HG03039 (cell line): ENCODE data around the gene DLL1.

ENCODE experiments used
- ATAC-seq: cut with Tn5 transposase; IDR thresholded peaks from one replicate; pipeline ENCODE4 v1.9.1; 2021; ENCODE audit warnings: mild to moderate bottlenecking, moderate library complexity; ENCODE audit not compliant: unreplicated experiment

DLL1 gene

DNA sequence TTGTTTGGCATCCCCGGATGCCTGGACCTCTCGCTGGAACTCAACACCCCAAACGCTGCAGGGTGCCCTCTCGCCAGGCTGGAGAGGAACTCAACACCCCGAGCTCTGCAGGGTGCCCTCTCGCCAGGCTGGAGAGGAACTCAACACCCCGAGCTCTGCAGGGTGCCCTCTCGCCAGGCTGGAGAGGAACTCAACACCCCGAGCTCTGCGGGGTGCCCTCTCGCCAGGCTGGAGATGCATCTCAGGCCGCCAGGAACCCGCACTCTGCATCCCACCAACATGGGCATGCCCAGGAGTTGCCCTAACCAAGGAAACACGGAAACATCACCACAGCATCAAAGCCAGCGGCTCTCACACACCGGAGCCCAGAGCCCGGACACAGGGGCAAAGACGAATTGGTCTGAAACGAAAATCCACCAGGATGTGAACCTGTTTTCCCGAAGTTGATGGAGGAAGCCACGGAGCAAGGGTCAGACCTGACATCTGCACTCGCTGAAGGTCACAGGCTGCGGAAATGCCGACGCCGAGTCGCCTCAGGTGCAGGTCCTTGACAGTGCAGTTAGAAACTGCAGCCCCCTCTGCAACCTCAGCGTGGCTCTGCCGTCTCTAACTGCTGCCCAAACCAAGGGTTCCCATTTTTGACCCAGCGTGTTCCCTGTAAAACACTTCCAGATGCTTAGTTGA lies 37.5 kb downstream of the DLL1 start:
- no peak for ATAC-seq

DNA sequence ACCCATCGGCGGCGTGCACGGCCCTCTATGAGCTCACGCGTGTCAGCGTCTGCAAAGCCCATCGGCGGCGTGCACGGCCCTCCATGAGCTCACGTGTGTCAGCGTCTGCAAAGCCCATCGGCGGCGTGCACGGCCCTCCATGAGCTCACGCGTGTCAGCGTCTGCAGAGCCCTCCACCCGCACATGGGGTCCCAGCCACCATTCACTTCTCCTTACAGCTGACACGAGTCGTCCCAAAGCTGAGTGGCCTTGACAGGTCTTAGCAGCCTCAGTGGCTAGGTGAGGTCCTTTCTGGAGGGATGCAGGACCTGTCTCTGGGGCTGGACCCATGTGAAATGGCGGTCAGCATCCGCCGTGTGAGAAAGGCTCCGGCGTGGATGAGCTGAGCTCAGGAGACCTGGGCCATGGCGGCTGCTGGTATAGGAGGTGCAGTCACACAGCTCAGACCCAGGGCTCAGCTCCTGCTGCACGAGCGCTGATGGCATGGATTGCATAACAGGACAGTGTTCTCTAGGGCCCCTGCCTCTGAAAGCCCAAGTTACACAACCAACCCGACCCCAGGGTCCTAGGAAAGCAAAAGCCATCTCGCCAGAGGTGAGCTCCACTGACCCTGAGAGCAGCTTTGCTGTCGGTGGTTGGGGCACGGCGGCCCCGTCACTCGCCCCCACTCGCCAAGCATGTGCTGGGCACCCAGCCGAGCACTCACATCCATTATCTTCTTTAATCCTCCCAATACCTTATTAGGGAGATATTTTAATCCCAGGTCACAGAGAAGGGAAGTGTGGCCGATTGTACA lies 38.9 kb downstream of the DLL1 start:
- no peak for ATAC-seq

DNA sequence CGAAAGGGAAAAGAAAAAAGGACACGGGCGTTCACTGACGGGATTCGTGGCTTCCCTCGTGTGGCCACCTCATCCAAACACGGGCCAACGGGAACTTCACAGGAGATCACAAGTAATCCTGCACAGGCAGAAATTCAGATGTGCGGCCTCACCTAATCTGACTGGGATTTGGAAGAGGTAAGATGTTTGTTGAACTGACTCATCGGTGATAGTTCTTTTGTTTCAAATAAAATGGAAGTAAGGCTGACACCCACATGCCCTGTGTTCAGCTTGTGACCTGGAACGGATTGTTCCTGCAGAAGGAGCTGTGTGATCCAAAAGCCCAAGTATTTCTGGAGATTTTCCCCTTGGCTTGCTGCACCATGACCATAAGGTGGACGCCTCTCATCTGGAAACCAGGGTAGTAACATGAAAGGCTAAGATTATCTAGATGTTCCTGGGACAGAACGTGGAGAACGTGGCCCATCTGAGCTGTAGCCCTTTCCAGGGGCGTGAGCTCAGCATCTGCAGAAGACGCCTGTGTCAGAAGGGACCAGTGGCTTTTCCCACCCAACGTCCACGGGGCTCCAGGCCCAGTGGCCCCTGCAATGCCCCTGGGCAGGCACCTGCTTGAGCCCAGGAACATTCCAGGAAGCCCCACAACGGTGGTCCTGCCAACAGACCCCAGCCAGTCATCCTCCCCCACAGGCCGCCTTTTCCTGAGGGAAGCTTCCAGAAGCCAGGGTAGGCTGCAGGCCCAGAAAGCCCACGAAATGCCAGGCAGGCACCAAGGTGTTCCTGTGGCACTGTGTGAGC lies 39.7 kb downstream of the DLL1 start:
- ATAC-seq = no peak

DNA sequence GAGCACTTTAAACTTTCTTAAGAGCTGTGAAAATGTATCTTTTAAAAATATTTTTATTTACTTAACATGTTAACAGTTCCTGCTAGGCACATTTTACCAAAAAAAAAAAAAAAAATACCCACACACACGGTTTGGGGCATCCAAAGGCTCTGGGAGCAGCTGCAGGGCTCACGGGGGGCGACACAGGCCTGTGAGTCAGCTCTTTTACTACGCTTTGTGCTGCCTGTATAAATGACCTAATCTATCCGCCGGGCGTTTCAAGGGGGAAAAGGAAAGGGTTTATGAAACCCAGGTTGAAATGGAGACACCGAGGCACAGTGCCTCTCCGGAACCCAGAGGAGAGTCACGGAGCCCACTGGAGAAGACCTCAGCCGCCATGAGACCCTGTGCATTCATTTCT lies 40.4 kb downstream of the DLL1 start:
- no peak for ATAC-seq

DNA sequence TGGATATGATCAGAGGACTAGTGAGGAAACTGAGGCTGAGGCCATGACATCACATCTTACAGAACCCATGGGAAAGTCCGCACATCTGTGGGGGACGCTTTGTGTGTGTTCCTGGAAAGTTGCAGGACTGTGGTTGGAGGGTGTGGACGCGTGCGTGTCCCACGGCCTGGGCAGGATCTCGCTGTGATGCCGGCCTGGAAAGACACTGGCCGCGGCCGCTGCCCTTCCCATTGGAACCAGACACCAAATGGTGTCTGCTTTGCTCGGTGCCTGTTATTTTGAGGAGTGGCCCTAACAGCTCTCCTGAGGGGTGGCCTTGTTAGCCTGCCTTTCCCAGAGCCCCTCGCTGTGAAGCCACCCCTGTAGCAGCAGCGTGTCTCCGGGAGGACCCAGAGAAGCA lies 41.1 kb downstream of the DLL1 start:
- no peak for ATAC-seq

DNA sequence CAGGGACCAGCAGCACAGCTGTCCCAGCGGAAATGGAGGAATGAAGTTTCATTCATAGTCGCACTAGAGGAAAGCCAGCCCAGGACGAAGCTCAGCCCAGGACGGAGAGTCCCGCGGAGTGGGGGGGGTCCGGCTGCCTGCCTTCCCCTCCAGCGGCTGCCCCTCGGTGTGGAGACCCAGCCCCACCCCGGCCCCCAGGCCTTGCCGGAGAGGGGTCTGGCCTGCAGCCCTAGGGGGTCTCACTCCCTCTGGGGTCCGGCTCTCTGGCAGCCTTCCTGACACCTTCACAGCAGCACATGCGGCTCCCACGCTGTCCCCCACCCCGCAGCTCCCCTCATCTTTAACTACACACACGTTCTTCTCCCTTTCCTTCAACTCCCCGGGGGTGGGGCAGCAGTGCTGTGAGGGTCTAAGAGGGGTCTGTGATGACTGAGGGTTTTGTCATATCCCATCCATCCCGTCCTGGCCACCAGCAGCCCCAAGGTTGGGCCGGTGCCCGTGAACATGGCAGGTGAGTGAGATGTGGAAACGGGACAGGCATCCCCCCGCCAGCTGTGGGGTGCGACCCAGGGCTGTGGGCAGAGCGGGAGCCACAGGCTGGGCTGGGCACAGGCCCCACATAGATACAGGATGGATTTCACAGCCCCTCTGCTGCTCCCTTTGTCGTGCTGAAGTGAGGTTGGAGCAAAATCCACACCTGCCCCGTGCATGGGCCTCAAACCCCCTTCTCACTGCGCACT lies 41.8 kb downstream of the DLL1 start:
- ATAC-seq = no peak

DNA sequence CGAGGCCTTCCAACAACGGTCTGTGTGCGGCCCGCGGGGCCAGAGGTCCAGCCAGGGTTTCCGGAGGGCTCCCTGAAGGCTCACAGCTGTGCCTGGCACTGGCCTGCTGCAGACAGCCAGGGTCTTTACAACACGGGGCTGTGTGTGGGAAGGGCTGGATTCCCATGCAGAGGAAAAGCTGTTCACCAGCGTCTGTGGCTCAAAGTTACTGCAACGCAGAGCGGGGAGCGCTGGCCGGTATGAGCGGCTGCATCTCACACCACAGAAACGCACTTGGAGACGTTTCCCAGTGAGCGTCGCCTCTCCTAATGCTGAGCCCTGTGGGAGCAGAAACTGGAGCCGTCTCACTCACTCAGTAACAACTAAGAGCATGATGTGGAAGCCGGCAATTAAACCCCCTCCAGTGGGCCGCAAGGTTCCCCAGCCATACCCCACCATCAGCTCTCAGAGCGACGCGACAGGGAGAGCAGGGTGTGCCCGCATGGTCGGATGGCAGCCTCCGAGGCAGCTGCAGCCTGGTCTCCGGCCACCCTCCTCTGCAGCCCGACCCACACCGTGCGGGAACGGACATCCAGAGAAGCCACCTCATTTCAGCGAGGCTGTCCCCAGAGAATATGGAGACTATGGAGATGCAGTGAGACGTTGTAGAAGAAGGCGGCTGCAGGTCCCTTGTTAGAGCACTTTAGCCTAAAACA lies 42.6 kb downstream of the DLL1 start:
- no peak for ATAC-seq

DNA sequence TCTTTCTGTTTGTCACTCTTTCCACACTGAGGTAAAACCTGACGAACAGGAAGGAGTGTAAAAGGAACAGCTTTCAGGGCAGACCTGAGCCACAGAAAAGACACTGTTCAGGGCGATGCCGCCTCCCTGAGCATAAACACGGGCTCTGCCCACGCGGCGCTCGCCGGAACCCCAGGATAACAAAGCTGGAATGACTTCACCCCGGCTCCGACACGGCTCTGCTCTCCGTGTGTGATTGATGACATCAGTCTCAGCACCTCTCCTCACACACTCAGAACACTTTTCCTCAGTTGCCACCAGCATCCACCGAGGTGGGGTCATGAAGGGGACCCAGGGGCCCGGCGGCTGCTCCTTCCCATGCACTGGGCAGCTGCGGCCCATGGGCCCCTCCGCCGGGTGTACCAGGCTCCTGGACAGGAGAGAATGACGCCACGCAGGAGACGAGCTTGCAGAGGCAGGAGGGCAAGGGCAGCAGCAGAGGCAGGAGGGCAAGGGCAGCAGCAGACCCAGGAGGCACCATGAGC lies 43.6 kb downstream of the DLL1 start:
- ATAC-seq = no peak

DNA sequence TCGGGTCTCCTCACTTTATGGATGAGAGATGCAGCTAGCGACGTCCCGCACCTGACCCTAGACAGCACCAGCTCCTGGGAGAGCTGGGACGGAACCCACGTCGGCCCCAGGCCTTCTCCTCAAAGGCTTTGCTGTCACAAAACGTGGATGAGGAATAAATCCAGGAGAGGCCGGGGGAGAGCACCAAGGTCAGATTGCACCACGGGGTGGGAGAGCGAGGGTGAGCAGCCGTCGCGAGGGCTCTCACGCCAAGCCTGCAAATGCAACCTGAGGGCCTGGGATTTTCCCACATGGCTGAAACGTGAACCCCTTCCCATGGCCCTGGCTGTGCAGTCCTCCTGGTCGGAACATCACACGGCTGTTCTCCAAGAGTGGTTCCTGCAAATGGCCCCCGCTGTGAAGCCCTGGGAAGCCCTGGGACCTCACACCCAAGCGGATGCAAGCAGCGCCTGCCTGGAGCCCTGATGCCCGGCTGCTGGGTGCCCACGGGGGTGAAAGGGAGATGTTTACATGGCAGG lies 45.3 kb downstream of the DLL1 start:
- no peak for ATAC-seq

DNA sequence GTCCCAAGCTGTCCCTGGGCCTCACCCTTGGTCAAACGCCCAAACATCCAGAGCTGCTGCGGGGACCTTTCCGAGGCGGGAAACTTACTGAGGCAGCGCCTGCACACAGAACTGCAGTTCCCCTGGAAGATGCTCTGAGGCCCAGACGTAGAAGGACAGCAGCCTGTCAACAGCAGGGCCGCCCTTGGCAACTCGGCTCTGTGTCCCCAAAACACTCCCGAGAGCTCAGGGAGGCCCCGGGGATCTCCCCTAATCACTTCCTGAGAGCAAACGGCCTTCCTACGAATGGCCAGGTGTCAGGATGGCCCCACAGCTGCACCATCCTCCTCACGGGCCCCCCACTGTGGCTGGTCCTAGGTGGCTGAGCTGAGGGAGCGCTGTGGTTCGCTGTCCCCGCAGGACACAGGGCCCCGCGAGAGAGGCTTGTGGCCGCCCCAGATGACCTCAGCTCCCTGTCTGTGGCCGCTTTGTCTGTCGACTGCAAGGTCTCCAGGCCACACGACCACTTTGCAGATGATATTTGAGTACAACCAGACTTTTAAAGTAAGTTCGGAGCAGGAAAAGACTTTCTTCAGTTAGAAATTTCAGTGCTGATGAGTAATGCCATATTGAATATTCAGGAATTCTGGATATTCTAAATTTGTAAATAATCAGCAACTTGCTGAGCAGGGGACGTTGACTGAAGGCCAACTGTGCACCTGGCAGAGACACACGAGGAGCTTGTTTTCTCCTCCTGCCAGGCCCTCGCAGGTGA lies 46.0 kb downstream of the DLL1 start:
- ATAC-seq = no peak

DNA sequence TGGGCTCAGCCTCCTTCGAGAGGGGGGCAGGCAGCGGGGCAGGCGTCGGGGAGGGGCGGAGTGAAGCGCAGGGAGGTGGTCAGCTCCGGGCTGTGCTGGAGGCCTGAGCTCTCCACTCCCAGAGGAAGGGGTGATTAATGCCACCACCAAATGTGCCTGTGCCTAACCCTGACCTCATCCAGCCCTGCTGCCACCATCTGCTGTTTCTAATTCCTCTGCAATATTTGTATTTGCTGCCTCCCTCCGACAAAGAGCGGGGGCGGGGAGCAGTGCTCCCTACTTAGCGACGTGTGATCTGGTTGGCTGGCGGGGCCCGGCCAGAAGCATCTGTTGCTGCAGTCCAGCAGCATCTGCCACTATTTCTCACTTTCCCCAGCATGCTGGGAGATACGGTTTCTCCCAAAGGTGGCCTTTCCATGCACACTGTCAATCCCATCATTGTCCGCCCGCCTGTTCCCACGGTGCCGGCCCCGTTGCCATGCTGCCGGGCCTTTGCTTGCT lies 47.0 kb downstream of the DLL1 start:
- ATAC-seq = no peak

DNA sequence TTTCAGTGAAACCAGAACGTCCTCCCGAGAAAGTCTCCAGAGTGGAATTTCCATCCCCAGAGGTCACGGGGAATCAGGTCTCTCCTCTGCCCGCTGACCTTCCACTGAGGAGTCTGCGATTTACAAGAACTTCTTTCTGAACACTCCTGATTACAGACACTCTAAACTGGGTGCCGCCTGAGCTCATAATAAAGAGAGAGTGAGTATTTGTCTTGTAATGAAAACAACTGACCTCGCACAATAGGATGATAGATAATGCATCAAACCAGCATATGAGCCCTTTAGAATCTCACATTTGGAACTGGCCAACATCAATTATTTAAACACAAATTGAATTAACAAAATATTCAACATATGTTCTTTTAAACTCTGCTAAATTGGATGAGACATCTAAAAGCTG lies 47.5 kb downstream of the DLL1 start:
- ATAC-seq = no peak

DNA sequence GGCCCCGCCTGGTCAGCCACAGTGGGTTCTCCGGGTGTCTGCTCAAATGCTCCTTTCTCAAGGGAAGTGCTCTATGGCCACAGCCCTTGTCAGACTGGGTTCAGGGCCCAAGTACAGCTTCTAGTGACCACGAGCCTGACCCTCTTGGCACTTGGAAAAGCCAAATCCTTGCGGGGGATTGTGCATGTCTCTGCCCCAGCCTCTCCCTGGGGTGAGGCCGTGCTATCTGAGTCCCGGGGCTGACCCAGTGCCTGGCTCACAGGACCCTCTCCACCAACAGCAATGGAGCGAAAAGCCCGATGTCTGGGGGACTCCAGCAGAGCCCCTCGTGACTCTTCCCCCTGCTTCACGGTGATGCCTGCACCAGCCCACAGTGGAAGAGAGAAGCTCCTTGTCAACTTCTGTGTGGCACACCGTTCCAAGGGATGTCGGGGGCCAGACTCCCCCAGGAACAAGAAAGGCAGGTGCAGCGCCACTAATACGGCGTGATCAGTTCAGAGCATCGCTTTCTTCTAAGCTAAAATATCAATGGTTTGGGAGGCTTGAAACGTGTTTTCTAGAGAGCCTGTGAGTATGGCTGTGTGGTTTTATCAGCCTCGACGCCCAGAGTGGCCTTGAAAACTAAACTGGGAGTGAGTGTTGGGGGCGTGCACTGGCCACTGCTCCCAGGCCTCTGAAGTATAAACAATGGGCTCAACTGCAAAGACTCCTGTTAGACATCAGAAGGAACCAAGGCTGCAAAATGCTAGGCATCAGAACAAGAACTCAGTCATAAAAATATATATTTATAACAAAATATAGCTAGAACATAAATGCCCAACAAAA lies 51.9 kb downstream of the DLL1 start:
- ATAC-seq = no peak

DNA sequence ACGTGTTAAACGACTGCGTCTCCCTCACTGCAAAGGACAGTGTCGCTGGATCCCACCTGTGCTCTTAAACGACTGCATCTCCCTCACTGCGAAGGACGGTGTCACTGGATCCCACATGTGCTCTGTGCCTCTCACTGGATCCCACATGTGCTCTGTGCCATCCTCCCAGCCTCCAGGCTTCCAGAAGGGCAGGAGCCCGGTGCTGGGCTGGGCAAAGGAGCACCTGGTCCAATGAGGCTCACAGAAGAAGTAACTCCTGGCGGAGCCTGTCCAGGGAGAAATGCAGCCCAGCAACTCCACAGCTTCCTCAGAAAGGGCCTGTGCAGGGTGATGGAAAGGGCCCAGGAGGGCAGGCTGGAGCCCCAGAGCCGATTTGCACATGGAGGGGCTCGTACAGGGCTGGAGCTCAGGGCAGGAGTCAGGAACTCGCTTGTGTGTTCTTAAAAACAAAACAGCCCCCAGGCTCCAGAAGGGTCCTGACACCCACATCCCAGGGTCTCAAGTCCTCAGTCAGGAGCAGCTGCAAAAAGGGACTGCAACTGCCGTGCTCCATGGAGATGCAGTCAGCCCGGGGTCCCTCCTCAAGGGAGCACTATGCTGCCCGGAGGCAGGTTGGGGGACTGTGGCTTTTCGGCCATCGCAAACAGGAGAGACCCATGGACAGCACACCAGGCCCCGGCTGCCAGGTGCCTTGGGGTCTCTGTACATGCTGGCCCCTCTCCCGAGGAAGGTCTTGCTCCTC lies 52.7 kb downstream of the DLL1 start:
- no peak for ATAC-seq

DNA sequence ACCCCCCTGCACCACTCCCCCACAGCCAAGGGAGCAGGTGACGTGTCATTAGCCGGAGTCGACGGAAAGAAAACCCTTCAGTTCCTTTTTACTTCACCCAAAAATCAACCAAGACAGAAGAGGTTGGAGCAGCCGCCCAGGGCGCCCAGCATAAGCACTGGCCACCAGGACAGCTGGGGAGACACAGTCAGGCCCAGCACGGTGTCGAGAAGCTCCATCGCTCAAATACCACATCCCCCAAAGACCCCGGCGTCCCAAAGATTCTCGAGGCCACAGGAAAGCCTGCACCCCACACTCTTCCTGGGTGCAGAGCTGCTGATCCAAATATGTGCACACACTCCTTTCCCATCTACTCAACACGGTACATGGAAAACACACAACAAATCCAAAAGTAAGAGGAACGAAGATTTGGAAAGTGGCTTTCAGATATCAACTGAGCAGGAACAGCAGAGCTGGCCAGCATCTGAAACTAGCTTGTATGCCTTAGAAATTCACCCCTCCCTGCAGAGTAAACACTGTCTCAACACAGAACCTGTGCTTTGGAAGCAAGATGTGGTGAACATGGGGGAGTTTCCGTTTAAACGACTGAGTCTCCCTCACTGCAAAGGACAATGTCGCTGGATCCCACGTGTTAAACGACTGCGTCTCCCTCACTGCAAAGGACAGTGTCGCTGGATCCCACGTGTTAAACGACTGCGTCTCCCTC lies 54.6 kb downstream of the DLL1 start:
- no peak for ATAC-seq

DNA sequence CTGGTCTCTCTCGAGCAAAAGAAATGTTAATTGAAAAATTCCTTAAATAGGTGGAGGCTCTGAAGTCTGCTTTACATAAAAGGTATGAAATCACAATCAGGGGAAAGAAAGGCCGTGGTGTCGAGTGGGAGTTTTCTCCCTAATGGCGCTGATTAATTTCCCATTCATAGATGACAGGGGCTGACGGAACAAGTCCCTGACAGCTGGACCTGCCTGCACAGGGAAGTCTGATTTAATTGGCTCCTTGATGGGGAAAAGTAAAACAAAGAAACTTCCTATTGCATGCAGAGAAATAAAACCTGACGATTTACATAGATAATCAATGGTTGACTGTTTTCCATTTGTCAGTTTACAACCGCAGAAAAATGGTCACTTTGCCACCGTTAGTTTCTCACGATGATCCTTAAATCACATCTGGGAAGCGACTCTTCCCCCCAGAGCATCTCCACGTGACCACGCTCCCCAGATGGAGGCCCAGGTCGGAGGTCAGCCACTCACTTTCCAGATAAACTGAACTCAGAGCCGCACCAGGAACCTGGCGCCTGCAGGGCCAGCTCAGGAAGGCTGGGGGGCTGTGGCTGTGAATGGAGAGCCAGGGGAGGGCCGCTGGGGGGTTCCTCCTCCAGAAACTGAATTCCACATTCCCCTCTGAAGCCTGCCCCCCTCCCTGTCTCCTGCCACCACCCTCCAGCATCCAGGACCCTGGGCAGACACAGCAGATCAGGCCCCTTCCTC lies 55.3 kb downstream of the DLL1 start:
- ATAC-seq = no peak
